ENCODE results near the gene ONECUT2. TPM values are rescaled to one million over a fixed set of nuclear protein-coding genes. Genes with fewer than 3 reads are reported as not detected.
A peak's percentile ranks its signal among the peaks of the same experiment; 100 is the strongest.
"Not testable (repeated sequence)": the region's sequence is repeated elsewhere in the genome, so short reads cannot be mapped to it uniquely, and the experiment has no call there.

The ONECUT2 gene
- total RNA-seq, 1 experiment from 2014 or later: not detected

- no peak for DNase-seq (ENCODE audit: low spot score)
- in situ Hi-C loops (cut with HindIII; ENCODE audit: low sequenced_read_pairs): no loop called here
These were observed 70.1 kb downstream of the ONECUT2 start for GRCh38 chr18:57505231-57505630.

- in situ Hi-C loops (cut with HindIII; ENCODE audit: low sequenced_read_pairs): no loop called here
- DNase-seq (ENCODE audit: low spot score): no peak
These were observed 80.9 kb downstream of the ONECUT2 start for GRCh38 chr18:57516056-57516455.

GRCh38 chr18:57518533-57518932 is 83.4 kb downstream of the ONECUT2 start:
- DNase-seq (ENCODE audit: low spot score): no peak
- in situ Hi-C loops (cut with HindIII; ENCODE audit: low sequenced_read_pairs): no loop called here

GRCh38 chr18:57519668-57520424 is 84.7 kb downstream of the ONECUT2 start:
- no peak for DNase-seq (ENCODE audit: low spot score)
- in situ Hi-C loops (cut with HindIII; ENCODE audit: low sequenced_read_pairs): no loop called here

GRCh38 chr18:57522348-57522747 is 87.2 kb downstream of the ONECUT2 start:
- in situ Hi-C loops (cut with HindIII; ENCODE audit: low sequenced_read_pairs); DNase-seq (ENCODE audit: low spot score): not testable (repeated sequence)

GRCh38 chr18:57523171-57523956 is 88.2 kb downstream of the ONECUT2 start:
- DNase-seq (ENCODE audit: low spot score): no peak
- in situ Hi-C loops (cut with HindIII; ENCODE audit: low sequenced_read_pairs): no loop called here

GRCh38 chr18:57527556-57528229 is 92.5 kb downstream of the ONECUT2 start:
- DNase-seq (ENCODE audit: low spot score): peak; percentile 5
- in situ Hi-C loops (cut with HindIII; ENCODE audit: low sequenced_read_pairs): no loop called here

GRCh38 chr18:57529151-57529550 is 94.0 kb downstream of the ONECUT2 start:
- DNase-seq (ENCODE audit: low spot score): no peak
- in situ Hi-C loops (cut with HindIII; ENCODE audit: low sequenced_read_pairs): no loop called here

- no peak for DNase-seq (ENCODE audit: low spot score)
- in situ Hi-C loops (cut with HindIII; ENCODE audit: low sequenced_read_pairs): no loop called here
These were observed 98.1 kb downstream of the ONECUT2 start for GRCh38 chr18:57533006-57533867.

- DNase-seq (ENCODE audit: low spot score): no peak
These were observed 98.8 kb downstream of the ONECUT2 start for GRCh38 chr18:57533868-57534510.

GRCh38 chr18:57534511-57534909 is 99.3 kb downstream of the ONECUT2 start:
- no peak for DNase-seq (ENCODE audit: low spot score)
- in situ Hi-C loops (cut with HindIII; ENCODE audit: low sequenced_read_pairs): no loop called here

More at GRCh38 chr18:57533868-57534510, 98.8 kb downstream of the ONECUT2 start:
- in situ Hi-C loops (cut with HindIII; ENCODE audit: low sequenced_read_pairs): no loop called here

- DNase-seq (ENCODE audit: low spot score): no peak
- in situ Hi-C loops (cut with HindIII; ENCODE audit: low sequenced_read_pairs): no loop called here
These were observed 103.4 kb downstream of the ONECUT2 start for GRCh38 chr18:57538614-57539013.

- in situ Hi-C loops (cut with HindIII; ENCODE audit: low sequenced_read_pairs): no loop called here
- DNase-seq (ENCODE audit: low spot score): no peak
These were observed 104.5 kb downstream of the ONECUT2 start for GRCh38 chr18:57539702-57540101.

Other genes with a start within 250 kb of the ONECUT2 start
- not detected in 2 replicates for gene ST8SIA3, start 82.8 kb upstream of the ONECUT2 start, total RNA-seq (2014; rRNA removed; shearing (Covaris generic))
- 84.7 and 129 TPM in 2 replicates for gene FECH, start 151.3 kb downstream of the ONECUT2 start, total RNA-seq (2014; rRNA removed; shearing (Covaris generic))
- gene NARS1, start 186.5 kb downstream of the ONECUT2 start, total RNA-seq (2014; rRNA removed; shearing (Covaris generic)): 180 and 222 TPM in 2 replicates